C4-2B (cell line): Measurements from ENCODE around the gene SPARC.

Source experiments
- H3K27ac ChIP-seq: fragments of 450-650 bp; 2 replicates; pipeline ENCODE4 v1.5.1; 2017
- CTCF ChIP-seq: fragments of 450-650 bp; conservative IDR thresholded peaks from 2 replicates; pipeline ENCODE4 v1.5.1; 2017; ENCODE audit warnings: mild to moderate bottlenecking
- ZFX ChIP-seq: fragments of 450-650 bp; IDR thresholded peaks from 2 replicates; pipeline ENCODE4 v1.6.1; 2017

SPARC gene

DNA sequence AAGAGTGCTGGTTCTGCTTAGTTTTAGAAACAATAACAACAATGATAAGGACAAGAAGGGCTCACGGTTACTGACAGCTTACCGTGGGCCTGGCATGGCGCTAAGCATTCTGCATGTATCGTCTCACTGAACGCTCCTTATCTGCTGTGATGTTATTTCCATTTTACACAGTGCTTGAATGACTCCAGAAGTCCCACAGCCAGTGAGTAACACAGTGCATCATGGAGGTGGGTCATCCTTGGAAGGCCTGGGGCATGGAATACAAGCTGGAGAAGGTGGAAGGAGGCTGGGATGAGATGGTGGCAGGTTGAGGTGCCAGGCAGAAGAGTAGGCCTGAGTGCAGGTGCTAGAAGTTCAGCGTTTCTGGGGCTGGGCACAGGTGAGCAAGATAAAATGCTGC lies 59.1 kb downstream of the SPARC start:
- TF ChIP-seq ZFX (no peak), CTCF (no peak)
- H3K27ac ChIP-seq = no peak overlapping the region

GRCh38 chr5:151625285-151625684 lies 61.4 kb downstream of the SPARC start:
- no peak overlapping the region for H3K27ac ChIP-seq
- TF ChIP-seq CTCF (no peak), ZFX (no peak)

GRCh38 chr5:151624476-151624875 lies 62.2 kb downstream of the SPARC start:
- no peak overlapping the region for H3K27ac ChIP-seq
- TF ChIP-seq ZFX (no peak), CTCF (no peak)

DNA sequence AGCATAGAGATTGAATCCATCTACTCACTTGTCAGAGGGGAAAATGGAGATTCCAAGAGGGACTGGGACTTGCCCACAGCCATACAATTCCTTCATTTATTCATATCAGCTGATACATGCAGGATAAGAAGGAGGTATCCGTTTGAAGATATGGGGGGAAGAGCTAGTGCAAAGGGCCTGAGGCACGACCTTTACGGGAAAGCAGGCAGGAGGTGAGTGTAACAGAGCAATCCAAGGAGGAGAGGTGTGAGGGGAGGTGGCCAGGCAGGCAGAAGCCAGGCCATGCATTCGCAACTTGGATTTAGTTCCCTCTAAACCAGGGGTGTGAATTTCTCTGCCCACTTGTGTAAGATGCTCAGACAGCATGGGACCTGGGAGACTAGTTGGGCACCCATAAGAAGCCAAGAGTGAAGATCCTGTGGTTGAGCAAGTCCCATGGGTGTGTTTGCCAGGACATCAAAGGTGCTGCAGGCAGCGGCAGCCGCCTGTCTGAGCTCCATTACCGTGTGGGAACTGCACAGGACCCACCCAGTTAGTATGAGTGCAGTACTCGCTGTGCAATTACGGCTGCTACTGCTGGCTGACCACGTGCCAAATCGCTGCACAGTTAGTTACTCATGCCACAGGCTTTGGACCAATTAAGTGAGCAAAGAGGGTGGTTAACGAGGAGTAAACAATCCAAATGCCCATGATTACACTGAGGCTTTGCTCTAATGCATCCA lies 64.2 kb downstream of the SPARC start:
- no peak overlapping the region for H3K27ac ChIP-seq
- no peak for TF ChIP-seq CTCF

GRCh38 chr5:151620461-151620840 lies 66.3 kb downstream of the SPARC start:
- no peak for TF ChIP-seq CTCF
- TF ChIP-seq ZFX = no peak

DNA sequence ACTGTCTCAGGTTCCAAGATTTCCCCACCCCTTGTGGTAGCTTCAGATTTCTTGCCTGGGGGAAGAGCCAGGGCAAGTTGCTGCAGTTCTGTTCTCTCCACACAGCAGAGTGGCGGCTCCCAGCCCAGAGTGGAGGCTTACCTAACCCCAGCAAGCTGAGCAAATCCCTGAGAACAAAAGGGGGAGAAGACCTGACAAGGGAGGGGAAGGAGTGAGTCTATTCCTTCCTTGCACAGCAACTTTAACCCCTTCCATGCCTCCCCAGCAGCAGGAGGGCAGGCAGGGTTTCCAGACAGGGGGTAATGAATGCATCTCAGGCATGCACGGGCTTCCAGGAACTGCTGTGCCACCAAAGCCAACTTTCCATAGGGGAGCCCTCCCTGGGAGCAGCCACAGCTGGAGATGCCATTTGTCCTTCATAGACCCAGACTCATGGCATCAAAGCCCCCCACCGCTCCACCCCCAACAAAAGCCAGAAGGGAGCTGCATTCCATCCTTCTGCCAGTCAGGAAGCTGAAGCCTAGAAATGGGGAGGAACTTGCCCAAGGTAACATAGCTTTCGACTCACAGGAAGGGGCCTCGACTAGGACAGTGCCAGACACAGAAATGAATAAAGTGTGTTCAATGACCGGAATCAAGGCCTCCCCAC lies 66.8 kb downstream of the SPARC start:
- H3K27ac ChIP-seq = no peak overlapping the region
- TF ChIP-seq CTCF (no peak), ZFX (no peak)

More at GRCh38 chr5:151620461-151620840, 66.3 kb downstream of the SPARC start:
- H3K27ac ChIP-seq = no peak overlapping the region

DNA sequence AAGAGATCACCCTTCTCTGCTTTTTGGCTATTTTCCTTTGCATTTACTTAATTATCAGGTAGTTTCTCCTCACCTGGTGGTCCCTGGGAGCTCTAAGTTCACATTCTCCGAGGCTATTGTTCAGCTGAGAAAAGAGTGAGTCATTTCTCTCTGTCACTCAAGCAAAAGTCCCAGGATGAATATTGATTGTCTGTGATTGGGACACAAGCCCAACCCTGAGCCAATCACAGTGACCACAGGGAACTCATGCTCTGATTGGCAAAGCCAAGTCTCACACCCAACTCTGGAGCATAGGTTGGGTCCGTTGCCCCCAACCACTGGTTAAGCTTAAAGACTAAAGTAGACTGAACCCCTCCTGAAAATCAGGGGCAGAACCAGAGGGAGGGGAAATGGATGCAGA lies 67.8 kb downstream of the SPARC start:
- TF ChIP-seq CTCF (no peak), ZFX (no peak)
- H3K27ac ChIP-seq = no peak overlapping the region
